ENCODE measurements around the gene FAM219B.
"Not testable (repeated sequence)": the region's sequence is repeated elsewhere in the genome, so short reads cannot be mapped to it uniquely, and the experiment has no call there.

FAM219B gene

DNA sequence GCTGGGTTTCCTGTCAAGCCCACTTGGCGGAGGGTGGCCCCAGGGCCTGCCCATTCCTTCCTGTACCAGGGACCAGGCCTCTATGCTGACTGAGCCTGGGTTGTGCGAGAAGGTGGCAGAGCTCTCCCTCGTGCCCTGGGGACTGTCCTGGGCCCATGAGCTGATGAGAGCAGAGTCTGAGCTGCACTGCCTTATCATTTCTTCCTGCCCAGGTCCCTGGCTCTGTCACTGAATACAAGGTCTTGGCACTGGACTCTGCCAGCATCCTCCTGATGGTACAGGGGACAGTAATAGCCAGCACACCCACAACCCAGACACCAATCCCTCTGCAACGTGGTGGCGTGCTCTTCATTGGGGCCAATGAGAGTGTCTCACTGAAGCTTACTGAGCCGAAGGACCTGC lies 9.3 kb downstream of the FAM219B start:
- Histone ChIP-seq H3K27ac (ENCODE audit: low read depth, low read length) (no peak overlapping the region), H3K4me1 (ENCODE audit: control insufficient read depth, insufficient read depth, low read length) (peaks cover 2% of the 10 kb centered on the region), H3K36me3 (ENCODE audit: control insufficient read depth, insufficient read depth, low read length) (peaks cover 16% of the 10 kb centered on the region), H3K9ac (ENCODE audit: low read length) (no peak overlapping the region), H3K4me3 (ENCODE audit: low read length) (no peak overlapping the region), H3K27me3 (ENCODE audit: control insufficient read depth, insufficient read depth, low read length) (no peaks in the 10 kb centered on the region)

DNA sequence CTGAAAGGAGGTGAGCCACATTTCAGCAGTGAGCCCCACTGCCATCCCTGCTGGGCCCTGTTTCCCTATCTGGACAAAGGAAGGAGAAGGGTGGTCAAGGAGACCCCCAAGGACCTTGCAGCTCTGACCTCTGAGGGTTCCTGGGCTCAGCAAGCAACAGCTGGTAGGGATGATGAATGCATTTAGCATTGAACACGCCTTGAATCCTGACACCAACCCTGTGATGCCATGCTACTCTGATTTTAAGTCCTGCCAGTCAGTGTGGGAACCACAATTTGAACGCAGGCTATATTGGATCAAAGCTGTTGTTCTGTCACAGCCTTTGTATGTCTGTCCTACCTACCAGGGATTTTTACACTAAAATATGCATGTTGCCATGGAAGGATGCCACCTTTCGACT lies 10.3 kb downstream of the FAM219B start:
- no peak overlapping the region for H3K9ac ChIP-seq (ENCODE audit: low read length)
- H3K27ac ChIP-seq (ENCODE audit: low read depth, low read length): no peak overlapping the region
- H3K27me3 ChIP-seq (ENCODE audit: control insufficient read depth, insufficient read depth, low read length): no peaks in the 10 kb centered on the region
- peaks cover 16% of the 10 kb centered on the region for H3K36me3 ChIP-seq (ENCODE audit: control insufficient read depth, insufficient read depth, low read length)
- H3K4me3 ChIP-seq (ENCODE audit: low read length): no peak overlapping the region
- H3K4me1 ChIP-seq (ENCODE audit: control insufficient read depth, insufficient read depth, low read length): peaks cover under 1% of the 10 kb centered on the region

DNA sequence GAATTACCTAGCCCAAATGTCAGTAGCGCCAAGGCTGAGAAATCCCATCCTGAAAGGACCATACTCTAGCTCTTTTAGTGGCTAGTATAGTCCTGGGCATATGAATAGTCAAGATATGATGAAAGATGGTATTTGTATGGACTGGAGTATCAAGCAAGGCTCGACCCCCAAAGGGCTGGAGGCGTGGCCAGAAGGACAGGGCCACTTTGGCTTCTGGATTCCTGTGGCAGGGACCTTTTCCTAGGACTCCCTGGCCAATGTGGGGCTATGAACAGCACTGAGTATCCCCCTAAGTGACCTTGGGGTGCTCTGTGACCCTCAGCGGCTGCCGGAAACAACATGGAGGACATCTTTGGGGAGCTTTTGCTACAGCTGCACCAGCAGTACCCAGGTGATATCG lies 10.8 kb downstream of the FAM219B start:
- H3K36me3 ChIP-seq (ENCODE audit: control insufficient read depth, insufficient read depth, low read length): peaks cover 16% of the 10 kb centered on the region
- H3K9ac ChIP-seq (ENCODE audit: low read length): no peak overlapping the region
- H3K27me3 ChIP-seq (ENCODE audit: control insufficient read depth, insufficient read depth, low read length): no peaks in the 10 kb centered on the region
- H3K4me1 ChIP-seq (ENCODE audit: control insufficient read depth, insufficient read depth, low read length): no peaks in the 10 kb centered on the region
- no peak overlapping the region for H3K4me3 ChIP-seq (ENCODE audit: low read length)
- H3K27ac ChIP-seq (ENCODE audit: low read depth, low read length): no peak overlapping the region

DNA sequence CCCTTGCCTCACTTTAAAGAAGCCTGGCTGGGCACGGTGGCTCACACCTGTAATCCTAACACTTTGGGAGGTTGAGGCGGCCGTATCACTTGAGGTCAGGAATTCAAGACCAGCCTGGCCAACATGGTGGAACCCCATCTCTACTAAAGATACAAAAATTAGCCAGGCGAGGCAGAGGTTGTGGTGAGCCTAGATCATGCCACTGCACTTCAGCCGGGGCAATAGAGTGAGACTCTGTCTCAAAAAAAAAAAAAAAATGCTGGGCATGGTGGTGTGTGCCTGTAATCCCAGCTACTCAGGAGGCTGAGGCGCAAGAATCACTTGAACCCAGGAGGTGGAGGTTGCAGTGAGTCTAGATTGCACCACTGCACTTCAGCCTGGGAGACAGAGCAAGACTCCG lies 12.3 kb downstream of the FAM219B start:
- H3K4me3 ChIP-seq (ENCODE audit: low read length); H3K9ac ChIP-seq (ENCODE audit: low read length); H3K36me3 ChIP-seq (ENCODE audit: control insufficient read depth, insufficient read depth, low read length); H3K27me3 ChIP-seq (ENCODE audit: control insufficient read depth, insufficient read depth, low read length); H3K27ac ChIP-seq (ENCODE audit: low read depth, low read length); H3K4me1 ChIP-seq (ENCODE audit: control insufficient read depth, insufficient read depth, low read length): not testable (repeated sequence)

DNA sequence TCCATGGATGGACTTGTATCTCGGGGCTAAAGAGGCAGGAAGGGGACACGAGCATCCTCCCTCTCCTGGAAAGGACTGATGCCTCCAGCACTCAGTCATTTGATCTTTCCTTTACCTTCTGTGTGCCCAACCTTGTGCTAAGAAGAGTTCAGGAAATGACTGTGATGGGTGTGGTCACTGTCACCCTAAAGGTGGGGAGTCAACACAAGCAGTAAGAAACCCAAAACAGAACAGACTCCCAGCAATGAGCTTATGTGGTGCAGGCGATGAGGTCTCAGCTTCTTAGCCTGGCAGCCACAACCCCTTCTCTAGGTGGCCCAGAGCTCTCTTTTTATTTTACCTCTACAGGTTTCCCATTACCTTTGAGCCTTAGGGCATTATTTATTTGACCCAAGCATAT lies 13.0 kb downstream of the FAM219B start:
- Histone ChIP-seq H3K4me1 (ENCODE audit: control insufficient read depth, insufficient read depth, low read length) (peaks cover 10% of the 10 kb centered on the region), H3K27ac (ENCODE audit: low read depth, low read length) (no peak overlapping the region), H3K36me3 (ENCODE audit: control insufficient read depth, insufficient read depth, low read length) (peaks cover 5% of the 10 kb centered on the region), H3K4me3 (ENCODE audit: low read length) (no peak overlapping the region), H3K9ac (ENCODE audit: low read length) (no peak overlapping the region), H3K27me3 (ENCODE audit: control insufficient read depth, insufficient read depth, low read length) (no peaks in the 10 kb centered on the region)

DNA sequence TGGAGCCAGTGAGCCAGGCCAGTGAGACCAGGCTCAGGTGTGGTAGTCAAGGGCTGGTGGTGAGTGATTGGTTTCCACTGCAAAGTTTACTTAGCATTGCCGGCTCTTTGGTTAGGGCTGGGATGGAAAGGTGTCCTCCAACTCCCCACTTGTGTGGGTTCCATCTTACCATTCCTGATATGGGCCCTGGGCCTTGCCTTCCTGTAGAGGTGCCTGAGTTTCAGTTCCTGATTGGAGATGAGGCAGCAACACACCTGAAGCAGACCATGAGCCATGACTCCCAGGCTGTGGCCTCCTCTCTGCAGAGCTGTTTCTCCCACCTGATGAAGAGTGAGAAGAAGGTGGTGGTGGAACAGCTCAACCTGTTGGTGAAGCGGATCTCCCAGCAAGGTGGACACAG lies 13.7 kb downstream of the FAM219B start:
- H3K36me3 ChIP-seq (ENCODE audit: control insufficient read depth, insufficient read depth, low read length): peaks cover 5% of the 10 kb centered on the region
- H3K9ac ChIP-seq (ENCODE audit: low read length): no peak overlapping the region
- no peak overlapping the region for H3K4me3 ChIP-seq (ENCODE audit: low read length)
- no peaks in the 10 kb centered on the region for H3K27me3 ChIP-seq (ENCODE audit: control insufficient read depth, insufficient read depth, low read length)
- H3K4me1 ChIP-seq (ENCODE audit: control insufficient read depth, insufficient read depth, low read length): peaks cover 10% of the 10 kb centered on the region
- no peak overlapping the region for H3K27ac ChIP-seq (ENCODE audit: low read depth, low read length)

DNA sequence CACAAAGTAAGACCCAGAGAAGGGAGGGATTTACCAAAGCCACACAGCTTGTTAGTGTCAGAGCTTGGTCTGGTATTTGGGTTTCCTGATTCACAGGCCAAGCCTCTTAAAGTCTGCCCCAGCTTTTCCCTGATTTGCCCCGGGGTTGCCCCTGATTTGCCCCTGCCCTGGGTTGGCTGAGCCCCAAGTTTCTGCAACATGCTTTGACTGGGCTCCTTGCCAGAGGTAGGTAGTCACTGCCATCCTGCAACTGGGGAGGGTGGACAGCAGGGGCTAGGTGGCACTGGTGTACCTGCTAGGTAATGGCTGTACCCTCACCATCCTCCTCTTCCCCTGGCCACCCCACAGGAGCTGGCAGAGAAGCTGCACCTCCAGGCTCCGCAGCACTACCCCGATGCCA lies 14.3 kb downstream of the FAM219B start:
- Histone ChIP-seq H3K9ac (ENCODE audit: low read length) (no peak overlapping the region), H3K27me3 (ENCODE audit: control insufficient read depth, insufficient read depth, low read length) (no peaks in the 10 kb centered on the region), H3K4me3 (ENCODE audit: low read length) (no peak overlapping the region), H3K36me3 (ENCODE audit: control insufficient read depth, insufficient read depth, low read length) (peaks cover 5% of the 10 kb centered on the region), H3K4me1 (ENCODE audit: control insufficient read depth, insufficient read depth, low read length) (peaks cover 10% of the 10 kb centered on the region), H3K27ac (ENCODE audit: low read depth, low read length) (no peak overlapping the region)

DNA sequence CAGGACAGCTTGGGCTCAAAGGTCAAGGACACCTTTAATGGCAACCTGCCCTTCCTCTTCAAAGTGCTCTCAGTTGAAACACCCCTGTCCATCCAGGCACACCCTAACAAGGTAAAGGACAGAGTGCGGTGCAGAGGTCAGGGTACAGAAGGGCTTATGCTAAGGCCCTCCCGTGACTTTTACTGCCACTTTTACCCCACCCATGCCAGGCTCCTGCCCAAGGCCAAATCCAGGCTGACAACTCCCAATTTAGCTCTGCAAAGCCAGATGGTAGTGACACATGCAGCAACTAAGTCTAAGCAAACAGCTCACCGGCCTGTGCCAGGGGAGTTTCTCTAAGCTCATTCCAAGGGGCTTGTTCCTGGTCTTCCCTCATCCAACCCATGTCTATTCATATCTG lies 15.2 kb downstream of the FAM219B start:
- no peak overlapping the region for H3K4me3 ChIP-seq (ENCODE audit: low read length)
- H3K36me3 ChIP-seq (ENCODE audit: control insufficient read depth, insufficient read depth, low read length): peaks cover 5% of the 10 kb centered on the region
- no peak overlapping the region for H3K27ac ChIP-seq (ENCODE audit: low read depth, low read length)
- peaks cover 10% of the 10 kb centered on the region for H3K4me1 ChIP-seq (ENCODE audit: control insufficient read depth, insufficient read depth, low read length)
- H3K27me3 ChIP-seq (ENCODE audit: control insufficient read depth, insufficient read depth, low read length): no peaks in the 10 kb centered on the region
- H3K9ac ChIP-seq (ENCODE audit: low read length): no peak overlapping the region

DNA sequence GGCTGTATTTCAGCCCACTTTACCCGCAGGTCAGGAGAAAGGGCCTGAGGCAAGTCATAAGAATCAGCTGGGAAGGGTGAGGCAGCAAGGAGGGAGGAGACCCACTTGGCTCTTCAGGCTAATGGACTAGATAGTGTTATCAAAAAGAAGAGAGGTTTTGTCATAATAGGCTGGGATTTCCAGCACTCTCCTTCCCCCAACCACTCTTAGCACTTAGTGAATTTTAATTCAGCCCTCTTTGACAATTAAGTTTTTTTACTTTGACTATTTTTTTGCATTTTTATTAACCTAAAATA lies 16.0 kb downstream of the FAM219B start:
- no peak overlapping the region for H3K27ac ChIP-seq (ENCODE audit: low read depth, low read length)
- peaks cover 10% of the 10 kb centered on the region for H3K4me1 ChIP-seq (ENCODE audit: control insufficient read depth, insufficient read depth, low read length)
- peaks cover 5% of the 10 kb centered on the region for H3K36me3 ChIP-seq (ENCODE audit: control insufficient read depth, insufficient read depth, low read length)
- no peaks in the 10 kb centered on the region for H3K27me3 ChIP-seq (ENCODE audit: control insufficient read depth, insufficient read depth, low read length)
- peak overlapping the region; percentile 97 for H3K4me3 ChIP-seq (ENCODE audit: low read length)
- H3K9ac ChIP-seq (ENCODE audit: low read length): peak overlapping the region; percentile 89

DNA sequence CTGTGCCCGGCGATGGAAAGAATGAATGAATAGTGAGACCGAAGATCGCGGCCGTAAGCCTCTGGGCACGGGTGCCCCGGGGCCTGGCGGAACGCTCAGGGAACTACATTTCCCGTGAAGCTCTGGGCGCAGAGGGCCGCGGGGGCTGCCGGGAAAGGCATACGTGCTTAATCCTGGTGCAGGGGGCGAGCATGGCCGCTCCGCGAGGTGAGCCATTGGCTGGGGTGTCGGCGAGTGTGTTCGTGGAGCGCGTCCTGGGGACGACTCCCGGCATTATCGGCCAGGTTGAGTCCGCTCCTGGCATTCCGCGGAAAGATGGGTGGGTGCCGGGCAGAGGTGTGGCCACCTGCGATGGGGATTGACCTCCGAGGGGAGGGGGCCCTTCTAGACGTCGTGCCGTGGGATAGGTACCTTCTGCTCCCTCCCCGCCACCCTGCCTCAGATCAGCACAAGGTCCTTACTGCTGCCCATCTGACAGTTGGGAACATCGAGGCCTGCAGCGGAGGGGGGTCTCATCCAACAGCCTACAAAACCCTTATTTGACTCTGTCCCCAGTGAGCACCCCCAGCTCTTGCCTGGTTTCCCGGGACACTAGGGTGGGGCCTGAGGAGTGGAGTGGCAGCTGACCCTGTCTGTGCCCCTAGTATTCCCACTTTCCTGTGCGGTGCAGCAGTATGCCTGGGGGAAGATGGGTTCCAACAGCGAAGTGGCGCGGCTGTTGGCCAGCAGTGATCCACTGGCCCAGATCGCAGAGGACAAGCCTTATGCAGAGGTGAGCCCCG lies 16.6 kb downstream of the FAM219B start, which contains the start of gene MPI:
Gene MPI (plus strand): TSS at position 160 of the 782 bp plus-strand sequence. CDS start 32 bp downstream, at position 192.
- Histone ChIP-seq H3K4me3 (ENCODE audit: low read length) (peak within 1 kb of the TSS; percentile 97), H3K36me3 (ENCODE audit: control insufficient read depth, insufficient read depth, low read length) (peaks cover 5% of the 10 kb centered on the region), H3K27ac (ENCODE audit: low read depth, low read length) (peak within 1 kb of the TSS; percentile 69), H3K27me3 (ENCODE audit: control insufficient read depth, insufficient read depth, low read length) (no peaks in the 10 kb centered on the region), H3K4me1 (ENCODE audit: control insufficient read depth, insufficient read depth, low read length) (peaks cover 10% of the 10 kb centered on the region), H3K9ac (ENCODE audit: low read length) (peak within 1 kb of the TSS; percentile 89)

DNA sequence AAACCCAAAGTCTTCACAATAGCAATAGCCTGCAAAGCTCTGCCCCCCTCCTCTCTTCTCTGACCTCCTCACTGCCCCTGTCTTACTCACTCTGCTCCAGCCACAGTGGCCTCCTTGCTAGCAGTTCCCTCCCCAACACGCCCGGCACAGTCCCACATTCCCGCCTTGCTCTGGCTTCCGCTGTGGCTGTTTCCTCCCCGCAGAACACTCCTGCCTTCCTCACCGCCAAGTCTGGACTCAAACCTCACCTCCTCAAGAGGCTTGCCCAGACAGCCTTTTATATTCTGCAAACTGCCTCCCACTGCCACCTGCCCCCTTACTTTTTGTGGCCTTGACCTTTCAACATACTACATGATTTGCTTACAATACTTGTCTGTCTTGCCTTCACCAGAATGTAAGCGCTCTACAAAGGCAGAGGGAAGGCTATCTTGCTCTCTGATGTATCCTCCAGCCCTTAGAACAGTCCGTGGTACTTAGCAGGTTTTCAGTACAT lies 17.2 kb downstream of the FAM219B start:
- peak overlapping the region; percentile 4 for H3K27ac ChIP-seq (ENCODE audit: low read depth, low read length)
- peak overlapping the region; percentile 97 for H3K4me3 ChIP-seq (ENCODE audit: low read length)
- H3K9ac ChIP-seq (ENCODE audit: low read length): no peak overlapping the region
- no peaks in the 10 kb centered on the region for H3K27me3 ChIP-seq (ENCODE audit: control insufficient read depth, insufficient read depth, low read length)
- peaks cover 10% of the 10 kb centered on the region for H3K4me1 ChIP-seq (ENCODE audit: control insufficient read depth, insufficient read depth, low read length)
- H3K36me3 ChIP-seq (ENCODE audit: control insufficient read depth, insufficient read depth, low read length): peaks cover 5% of the 10 kb centered on the region

DNA sequence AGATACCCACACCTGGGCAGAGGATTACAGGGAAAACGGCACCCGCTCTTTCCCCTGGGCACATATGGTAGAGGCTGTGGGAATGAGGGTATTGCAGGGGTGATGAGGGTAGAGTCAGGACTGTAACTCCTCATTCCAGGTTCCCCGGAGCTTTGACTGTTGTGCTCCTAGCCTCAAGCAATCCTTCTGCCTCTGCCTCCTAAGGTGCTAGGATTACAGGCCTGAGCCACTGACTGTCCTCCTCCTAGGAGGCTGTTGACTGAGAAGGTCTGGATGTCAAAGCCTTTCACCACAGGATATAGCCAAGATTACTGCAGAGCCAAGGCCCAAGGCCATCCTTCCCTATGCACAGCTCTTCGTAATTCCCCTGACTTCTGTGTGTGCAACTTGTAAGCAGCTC lies 17.9 kb downstream of the FAM219B start:
- Histone ChIP-seq H3K9ac (ENCODE audit: low read length) (no peak overlapping the region), H3K4me3 (ENCODE audit: low read length) (no peak overlapping the region), H3K36me3 (ENCODE audit: control insufficient read depth, insufficient read depth, low read length) (peaks cover 5% of the 10 kb centered on the region), H3K27me3 (ENCODE audit: control insufficient read depth, insufficient read depth, low read length) (no peaks in the 10 kb centered on the region), H3K27ac (ENCODE audit: low read depth, low read length) (no peak overlapping the region), H3K4me1 (ENCODE audit: control insufficient read depth, insufficient read depth, low read length) (peaks cover 10% of the 10 kb centered on the region)

DNA sequence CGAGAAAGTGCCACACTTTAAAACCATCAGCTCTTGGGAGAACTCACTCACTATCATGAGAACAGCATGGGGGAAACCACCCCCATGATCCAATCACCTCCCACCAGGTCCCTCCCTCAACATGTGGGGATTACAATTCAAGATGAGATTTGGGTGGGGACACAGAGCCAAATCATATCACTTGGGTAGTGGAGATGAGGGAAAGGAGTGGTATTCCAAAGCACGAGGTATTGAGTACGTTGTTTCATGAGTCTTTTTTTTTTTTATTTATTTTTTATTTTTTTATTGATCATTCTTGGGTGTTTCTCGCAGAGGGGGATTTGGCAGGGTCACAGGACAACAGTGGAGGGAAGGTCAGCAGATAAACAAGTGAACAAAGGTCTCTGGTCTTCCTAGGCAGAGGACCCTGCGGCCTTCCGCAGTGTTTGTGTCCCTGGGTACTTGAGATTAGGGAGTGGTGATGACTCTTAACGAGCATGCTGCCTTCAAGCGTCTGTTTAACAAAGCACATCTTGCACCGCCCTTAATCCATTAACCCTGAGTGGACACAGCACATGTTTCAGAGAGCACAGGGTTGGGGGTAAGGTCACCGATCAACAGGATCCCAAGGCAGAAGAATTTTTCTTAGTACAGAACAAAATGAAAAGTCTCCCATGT lies 19.0 kb downstream of the FAM219B start:
- H3K4me1 ChIP-seq (ENCODE audit: control insufficient read depth, insufficient read depth, low read length); H3K36me3 ChIP-seq (ENCODE audit: control insufficient read depth, insufficient read depth, low read length); H3K9ac ChIP-seq (ENCODE audit: low read length); H3K4me3 ChIP-seq (ENCODE audit: low read length); H3K27ac ChIP-seq (ENCODE audit: low read depth, low read length); H3K27me3 ChIP-seq (ENCODE audit: control insufficient read depth, insufficient read depth, low read length): not testable (repeated sequence)

All from rectal smooth muscle tissue (tissue), 1 donor.